Lower leg skin (tissue), 3 donors: ENCODE data around the gene EIF2S2.

Experiments used
- POLR2A ChIP-seq, 2 donors: fragments of 450-650 bp; IDR thresholded peaks; one replicate each; pipeline ENCODE4 v1.6.1; 2016 to 2017; ENCODE audit warnings: antibody characterized with exemption in 2 of 2, mild to moderate bottlenecking in 1 of 2, moderate library complexity in 1 of 2
- TF ChIP-seq, protein P1 (sequence below), 3 donors: fragments of 450-650 bp; IDR thresholded peaks; one replicate each; pipeline ENCODE4 v1.5.1; 2016; ENCODE audit warnings: antibody characterized with exemption in 3 of 3, mild to moderate bottlenecking in 3 of 3, moderate library complexity in 2 of 3

DNA sequence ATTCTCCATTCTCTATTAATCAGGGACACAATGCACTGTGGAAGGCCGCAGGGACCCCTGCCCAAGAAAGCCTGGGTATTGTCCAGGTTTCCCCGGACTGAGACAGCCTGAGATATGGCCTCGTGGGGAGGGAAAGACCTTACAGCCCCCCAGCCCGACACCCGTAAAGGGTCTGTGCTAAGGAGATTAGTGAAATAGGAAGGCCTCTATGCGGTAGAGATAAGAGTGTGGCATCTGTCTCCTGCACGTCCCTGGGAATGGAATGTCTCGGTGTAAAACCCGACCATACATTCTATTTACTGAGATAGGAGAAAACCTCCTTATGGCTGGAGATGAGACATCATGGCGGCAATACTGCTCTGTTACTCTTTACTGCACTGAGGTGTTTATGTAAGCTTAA lies 15.7 kb upstream of the EIF2S2 start:
- TF ChIP-seq, protein P1, sequence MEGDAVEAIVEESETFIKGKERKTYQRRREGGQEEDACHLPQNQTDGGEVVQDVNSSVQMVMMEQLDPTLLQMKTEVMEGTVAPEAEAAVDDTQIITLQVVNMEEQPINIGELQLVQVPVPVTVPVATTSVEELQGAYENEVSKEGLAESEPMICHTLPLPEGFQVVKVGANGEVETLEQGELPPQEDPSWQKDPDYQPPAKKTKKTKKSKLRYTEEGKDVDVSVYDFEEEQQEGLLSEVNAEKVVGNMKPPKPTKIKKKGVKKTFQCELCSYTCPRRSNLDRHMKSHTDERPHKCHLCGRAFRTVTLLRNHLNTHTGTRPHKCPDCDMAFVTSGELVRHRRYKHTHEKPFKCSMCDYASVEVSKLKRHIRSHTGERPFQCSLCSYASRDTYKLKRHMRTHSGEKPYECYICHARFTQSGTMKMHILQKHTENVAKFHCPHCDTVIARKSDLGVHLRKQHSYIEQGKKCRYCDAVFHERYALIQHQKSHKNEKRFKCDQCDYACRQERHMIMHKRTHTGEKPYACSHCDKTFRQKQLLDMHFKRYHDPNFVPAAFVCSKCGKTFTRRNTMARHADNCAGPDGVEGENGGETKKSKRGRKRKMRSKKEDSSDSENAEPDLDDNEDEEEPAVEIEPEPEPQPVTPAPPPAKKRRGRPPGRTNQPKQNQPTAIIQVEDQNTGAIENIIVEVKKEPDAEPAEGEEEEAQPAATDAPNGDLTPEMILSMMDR (IDR thresholded peaks at IDR 0.05) = no peak
- no peak for TF ChIP-seq POLR2A (IDR thresholded peaks at IDR 0.05)
